ENCODE data around the gene LY9.

LY9 gene, protein sequence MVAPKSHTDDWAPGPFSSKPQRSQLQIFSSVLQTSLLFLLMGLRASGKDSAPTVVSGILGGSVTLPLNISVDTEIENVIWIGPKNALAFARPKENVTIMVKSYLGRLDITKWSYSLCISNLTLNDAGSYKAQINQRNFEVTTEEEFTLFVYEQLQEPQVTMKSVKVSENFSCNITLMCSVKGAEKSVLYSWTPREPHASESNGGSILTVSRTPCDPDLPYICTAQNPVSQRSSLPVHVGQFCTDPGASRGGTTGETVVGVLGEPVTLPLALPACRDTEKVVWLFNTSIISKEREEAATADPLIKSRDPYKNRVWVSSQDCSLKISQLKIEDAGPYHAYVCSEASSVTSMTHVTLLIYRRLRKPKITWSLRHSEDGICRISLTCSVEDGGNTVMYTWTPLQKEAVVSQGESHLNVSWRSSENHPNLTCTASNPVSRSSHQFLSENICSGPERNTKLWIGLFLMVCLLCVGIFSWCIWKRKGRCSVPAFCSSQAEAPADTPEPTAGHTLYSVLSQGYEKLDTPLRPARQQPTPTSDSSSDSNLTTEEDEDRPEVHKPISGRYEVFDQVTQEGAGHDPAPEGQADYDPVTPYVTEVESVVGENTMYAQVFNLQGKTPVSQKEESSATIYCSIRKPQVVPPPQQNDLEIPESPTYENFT

DNA sequence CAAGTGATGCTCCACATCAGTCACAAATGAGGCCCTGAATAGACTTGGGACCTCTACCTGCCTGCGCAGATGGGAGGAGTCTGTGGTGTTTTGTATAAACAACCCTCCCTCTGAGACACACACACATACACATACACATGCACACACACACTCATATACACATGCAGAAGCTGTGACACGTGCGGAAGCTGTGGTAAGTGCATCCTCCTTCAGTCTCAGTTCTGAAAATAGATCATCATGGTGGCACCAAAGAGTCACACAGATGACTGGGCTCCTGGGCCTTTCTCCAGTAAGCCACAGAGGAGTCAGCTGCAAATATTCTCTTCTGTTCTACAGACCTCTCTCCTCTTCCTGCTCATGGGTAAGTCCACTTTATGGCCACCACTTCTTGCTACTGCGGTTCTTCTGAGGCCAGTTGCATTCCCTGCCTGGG is at the start of gene LY9:
Gene LY9 (plus strand): TSS at position 224 of the 433 bp plus-strand sequence. CDS start 14 bp downstream, at position 238.
- in situ Hi-C loops (cut with HindIII; ENCODE audit: low sequenced_read_pairs), result no loop called here

DNA sequence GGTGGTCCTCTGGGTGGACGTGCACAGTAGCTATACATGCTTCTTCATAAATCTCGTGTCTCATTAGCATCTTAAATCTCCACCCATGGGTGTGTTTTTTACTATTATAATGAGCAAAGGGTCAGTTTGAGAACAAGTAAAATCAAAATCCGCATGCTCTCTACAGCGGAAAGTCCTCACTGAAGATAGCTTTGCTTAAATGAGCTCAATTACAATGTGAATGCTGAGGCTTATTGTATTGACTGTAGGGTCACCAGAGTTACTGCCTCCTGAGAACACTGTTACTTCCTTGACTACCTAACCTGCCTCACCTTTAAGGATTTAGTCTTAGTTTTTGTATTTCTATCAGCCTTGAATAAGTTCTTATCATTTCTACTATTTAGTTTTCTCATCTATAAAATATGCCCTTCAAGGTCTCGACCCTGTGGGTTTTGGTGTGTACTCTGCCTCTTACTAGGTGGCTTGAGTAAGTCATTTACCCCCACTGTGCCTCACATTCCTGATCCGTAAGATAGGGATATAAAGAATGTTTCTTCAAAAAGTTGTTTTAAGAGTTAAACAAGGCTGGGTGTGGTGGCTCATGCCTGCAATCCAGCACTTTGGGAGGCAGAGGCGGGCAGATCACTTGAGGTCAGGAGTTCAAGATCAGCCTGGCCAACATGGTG is 49.0 kb upstream of the LY9 start:
- in situ Hi-C loops (cut with HindIII; ENCODE audit: low sequenced_read_pairs), result no loop called here

GRCh38 chr1:160747717-160748116 is 48.3 kb upstream of the LY9 start:
- in situ Hi-C loops (cut with HindIII; ENCODE audit: low sequenced_read_pairs), result no loop called here

DNA sequence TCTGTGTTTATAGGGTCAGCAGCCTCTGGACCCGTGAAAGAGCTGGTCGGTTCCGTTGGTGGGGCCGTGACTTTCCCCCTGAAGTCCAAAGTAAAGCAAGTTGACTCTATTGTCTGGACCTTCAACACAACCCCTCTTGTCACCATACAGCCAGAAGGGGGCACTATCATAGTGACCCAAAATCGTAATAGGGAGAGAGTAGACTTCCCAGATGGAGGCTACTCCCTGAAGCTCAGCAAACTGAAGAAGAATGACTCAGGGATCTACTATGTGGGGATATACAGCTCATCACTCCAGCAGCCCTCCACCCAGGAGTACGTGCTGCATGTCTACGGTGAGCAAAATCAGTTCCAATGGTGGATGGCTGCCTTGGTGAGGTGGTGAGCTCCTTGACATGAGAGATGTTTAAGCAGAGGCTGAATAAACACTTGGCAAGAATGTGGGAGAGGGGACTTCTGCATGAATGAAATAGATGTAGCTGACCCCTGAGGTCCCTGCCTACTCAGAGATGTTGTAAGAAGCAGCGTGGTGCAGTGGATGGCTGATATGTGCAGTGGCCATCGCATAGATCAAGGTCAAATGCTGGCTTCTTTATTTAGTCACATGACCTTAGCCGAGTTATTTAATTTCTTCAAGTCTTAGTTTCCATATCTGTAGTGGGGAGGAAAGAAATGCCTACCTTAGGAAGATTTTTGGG is 47.6 kb upstream of the LY9 start:
- in situ Hi-C loops (cut with HindIII; ENCODE audit: low sequenced_read_pairs), result no loop called here

- in situ Hi-C loops (cut with HindIII; ENCODE audit: low sequenced_read_pairs), result no loop called here
Measured at GRCh38 chr1:160748878-160749269, 47.1 kb upstream of the LY9 start.

- in situ Hi-C loops (cut with HindIII; ENCODE audit: low sequenced_read_pairs), result no loop called here
Measured at GRCh38 chr1:160750608-160751007, 45.4 kb upstream of the LY9 start.

DNA sequence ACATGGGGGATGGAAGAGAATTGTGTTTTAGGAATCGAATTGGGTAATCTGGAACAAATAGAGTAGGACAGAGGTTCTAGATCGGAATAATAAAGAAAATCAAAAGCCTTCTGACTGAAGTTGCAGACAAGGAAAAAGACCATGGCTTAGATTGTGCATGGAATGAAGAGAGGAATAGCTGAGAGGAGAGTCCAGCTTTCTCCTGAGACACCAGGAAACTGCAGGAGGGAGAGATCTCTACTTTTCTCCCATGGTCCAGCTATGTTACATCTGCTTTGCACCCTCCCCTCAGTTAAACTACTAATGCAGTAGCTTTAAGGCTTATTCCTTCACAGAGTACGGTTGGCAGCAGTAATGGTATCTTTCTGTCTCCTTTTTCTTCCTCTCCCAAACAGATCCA is 43.6 kb upstream of the LY9 start:
- in situ Hi-C loops (cut with HindIII; ENCODE audit: low sequenced_read_pairs), result no loop called here

DNA sequence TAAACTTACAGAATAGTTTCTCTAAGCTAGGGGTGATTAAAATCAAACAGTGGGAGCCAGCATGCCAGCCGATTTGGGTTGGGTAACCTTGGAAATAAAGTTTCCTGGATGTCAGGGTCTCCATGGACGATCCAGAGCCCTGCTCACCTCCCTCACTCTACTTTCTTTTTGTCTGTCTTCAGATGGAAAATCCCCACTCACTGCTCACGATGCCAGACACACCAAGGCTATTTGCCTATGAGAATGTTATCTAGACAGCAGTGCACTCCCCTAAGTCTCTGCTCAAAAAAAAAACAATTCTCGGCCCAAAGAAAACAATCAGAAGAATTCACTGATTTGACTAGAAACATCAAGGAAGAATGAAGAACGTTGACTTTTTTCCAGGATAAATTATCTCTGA is 43.0 kb upstream of the LY9 start:
- in situ Hi-C loops (cut with HindIII; ENCODE audit: low sequenced_read_pairs), result no loop called here

DNA sequence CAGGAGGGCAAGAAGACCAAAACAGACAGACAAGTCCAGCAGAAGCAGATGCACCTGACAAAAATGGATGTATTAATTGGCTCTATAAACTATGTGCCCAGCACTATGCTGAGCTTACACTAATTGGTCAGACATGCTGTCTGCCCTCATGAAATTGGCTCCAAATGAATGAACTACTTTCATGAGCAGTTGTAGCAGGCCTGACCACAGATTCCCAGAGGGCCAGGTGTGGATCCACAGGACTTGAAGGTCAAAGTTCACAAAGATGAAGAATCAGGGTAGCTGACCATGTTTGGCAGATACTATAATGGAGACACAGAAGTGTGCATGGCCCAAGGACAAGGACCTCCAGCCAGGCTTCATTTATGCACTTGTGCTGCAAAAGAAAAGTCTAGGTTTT is 42.4 kb upstream of the LY9 start:
- in situ Hi-C loops (cut with HindIII; ENCODE audit: low sequenced_read_pairs), result no loop called here

- in situ Hi-C loops (cut with HindIII; ENCODE audit: low sequenced_read_pairs), result no loop called here
Measured at GRCh38 chr1:160755461-160755860, 40.5 kb upstream of the LY9 start.

- in situ Hi-C loops (cut with HindIII; ENCODE audit: low sequenced_read_pairs), result no loop called here
Measured at GRCh38 chr1:160755911-160756848, 39.8 kb upstream of the LY9 start.

- in situ Hi-C loops (cut with HindIII; ENCODE audit: low sequenced_read_pairs), result no loop called here
Measured at GRCh38 chr1:160756849-160757201, 39.1 kb upstream of the LY9 start.

DNA sequence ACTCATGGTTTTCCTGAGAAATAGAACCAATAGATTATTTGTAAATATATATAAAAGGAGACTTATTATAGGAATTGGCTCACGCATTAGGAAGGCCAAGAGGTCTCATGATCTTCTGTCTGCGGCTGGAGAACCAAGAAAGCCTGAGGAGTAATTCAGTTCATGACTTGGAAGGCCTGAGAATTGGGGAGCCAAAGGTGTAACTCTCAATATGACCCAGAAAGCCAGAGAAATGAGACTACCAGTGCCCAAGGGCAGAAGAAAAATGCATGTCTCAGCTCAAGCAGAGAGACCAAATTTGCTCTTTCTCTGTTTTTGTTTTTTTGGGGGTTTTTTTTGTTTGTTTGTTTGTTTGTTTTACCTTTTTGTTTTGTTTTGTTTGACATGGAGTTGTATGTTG is 37.5 kb upstream of the LY9 start:
- in situ Hi-C loops (cut with HindIII; ENCODE audit: low sequenced_read_pairs), result no loop called here

GRCh38 chr1:160759740-160760139 is 36.2 kb upstream of the LY9 start:
- in situ Hi-C loops (cut with HindIII; ENCODE audit: low sequenced_read_pairs), result no loop called here

DNA sequence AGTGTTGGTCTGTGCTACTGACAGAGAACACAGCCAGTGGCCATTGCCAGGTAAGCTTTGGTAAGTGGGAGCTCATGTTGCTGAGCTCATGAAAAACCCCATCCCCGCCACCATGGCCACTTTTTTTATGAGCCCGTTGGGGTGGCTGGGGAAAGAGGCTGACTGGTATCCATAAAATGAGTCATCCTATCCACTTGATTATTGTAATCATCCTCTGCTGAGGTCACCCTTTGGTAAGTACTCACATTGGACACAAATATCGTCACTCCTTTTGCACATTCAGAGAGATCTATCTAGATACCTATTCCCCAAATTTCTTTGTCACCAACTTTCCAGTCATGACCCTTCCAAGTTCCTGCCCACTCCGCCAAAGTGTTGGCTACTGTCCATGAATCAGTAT is 34.9 kb upstream of the LY9 start:
- in situ Hi-C loops (cut with HindIII; ENCODE audit: low sequenced_read_pairs), result no loop called here

- in situ Hi-C loops (cut with HindIII; ENCODE audit: low sequenced_read_pairs), result no loop called here
Measured at GRCh38 chr1:160761886-160762285, 34.1 kb upstream of the LY9 start.

- in situ Hi-C loops (cut with HindIII; ENCODE audit: low sequenced_read_pairs), result no loop called here
Measured at GRCh38 chr1:160763993-160764392, 32.0 kb upstream of the LY9 start.

GRCh38 chr1:160767395-160768294 is 28.3 kb upstream of the LY9 start:
- in situ Hi-C loops (cut with HindIII; ENCODE audit: low sequenced_read_pairs), result no loop called here

GRCh38 chr1:160768295-160768657 is 27.7 kb upstream of the LY9 start:
- in situ Hi-C loops (cut with HindIII; ENCODE audit: low sequenced_read_pairs), result no loop called here
